ENCODE results near the gene ASTL. TPM values are rescaled to one million over a fixed set of nuclear protein-coding genes. Genes with fewer than 3 reads are reported as not detected.

ASTL gene
- total RNA-seq, 2 donors from 2014 or later = not detected

- H3K4me1 ChIP-seq = peaks cover 14% of the 10 kb centered on the region
- H3K27ac ChIP-seq = no peak overlapping the region
- no peaks in the 10 kb centered on the region for H3K9me3 ChIP-seq
- intact Hi-C loops (cut with DNase I) = loop anchor here (10.0 kb wide), 2 partner anchors 60 to 90 kb away; no protein-coding TSS in a partner anchor
- TF ChIP-seq CTCF (IDR thresholded peaks at IDR 0.05) (no peak), POLR2A (IDR thresholded peaks at IDR 0.05) (no peak)
- WGBS, 2 donors = 90% methylated on average over 10 to 13 of the region's 13 CpGs
- no peak overlapping the region for H3K4me3 ChIP-seq
- no peak for DNase-seq
- no peak for ATAC-seq
- H3K27me3 ChIP-seq = peaks cover 0 to 5% of the 10 kb centered on the region in 2 donors
- no peaks in the 10 kb centered on the region for H3K36me3 ChIP-seq (replicated peaks in 1 of 2; ENCODE audit: insufficient read depth in 1 of 2, low read depth in 2 of 2)
Measured at GRCh38 chr2:96114546-96114902, 23.8 kb downstream of the ASTL start.

GRCh38 chr2:96113951-96114350 lies 24.4 kb downstream of the ASTL start:
- Histone ChIP-seq H3K27ac (no peak overlapping the region), H3K4me3 (no peak overlapping the region), H3K36me3 (replicated peaks in 1 of 2; ENCODE audit: insufficient read depth in 1 of 2, low read depth in 2 of 2) (no peaks in the 10 kb centered on the region), H3K9me3 (no peaks in the 10 kb centered on the region), H3K27me3 (peaks cover 0 to 5% of the 10 kb centered on the region in 2 donors), H3K4me1 (peaks cover 14% of the 10 kb centered on the region)
- ATAC-seq = no peak
- no peak for TF ChIP-seq POLR2A (IDR thresholded peaks at IDR 0.05)
- no peak for TF ChIP-seq CTCF (IDR thresholded peaks at IDR 0.05)
- intact Hi-C loops (cut with DNase I) = loop anchor here (10.0 kb wide), 2 partner anchors 61 to 89 kb away; no protein-coding TSS in a partner anchor
- DNase-seq = no peak
- WGBS, 2 donors = 87% methylated on average over 15 to 17 of the region's 17 CpGs

GRCh38 chr2:96113367-96113677 lies 25.0 kb downstream of the ASTL start:
- no peaks in the 10 kb centered on the region for H3K9me3 ChIP-seq
- 81 to 94% methylated on average over 3 to 7 of the region's 7 CpGs for WGBS, 2 donors
- no peak for ATAC-seq
- no peak overlapping the region for H3K4me3 ChIP-seq
- no peaks in the 10 kb centered on the region for H3K36me3 ChIP-seq (replicated peaks in 1 of 2; ENCODE audit: insufficient read depth in 1 of 2, low read depth in 2 of 2)
- H3K4me1 ChIP-seq = peaks cover 14% of the 10 kb centered on the region
- intact Hi-C loops (cut with DNase I) = loop anchor here (10.0 kb wide), 2 partner anchors 61 to 89 kb away; no protein-coding TSS in a partner anchor
- DNase-seq = no peak
- TF ChIP-seq CTCF (IDR thresholded peaks at IDR 0.05) (no peak), POLR2A (IDR thresholded peaks at IDR 0.05) (no peak)
- H3K27ac ChIP-seq = no peak overlapping the region
- H3K27me3 ChIP-seq = peaks cover 0 to 5% of the 10 kb centered on the region in 2 donors

GRCh38 chr2:96112501-96113366 lies 25.6 kb downstream of the ASTL start:
- no peak overlapping the region for H3K27ac ChIP-seq
- no peaks in the 10 kb centered on the region for H3K9me3 ChIP-seq
- H3K4me1 ChIP-seq = peaks cover 14% of the 10 kb centered on the region
- no peak for DNase-seq
- no peak for ATAC-seq
- WGBS, 2 donors = 82 to 87% methylated on average over 9 of the region's 9 CpGs
- TF ChIP-seq POLR2A (IDR thresholded peaks at IDR 0.05) (no peak), CTCF (IDR thresholded peaks at IDR 0.05) (no peak)
- peaks cover 0 to 5% of the 10 kb centered on the region in 2 donors for H3K27me3 ChIP-seq
- no peak overlapping the region for H3K4me3 ChIP-seq
- H3K36me3 ChIP-seq (replicated peaks in 1 of 2; ENCODE audit: insufficient read depth in 1 of 2, low read depth in 2 of 2) = no peaks in the 10 kb centered on the region
- intact Hi-C loops (cut with DNase I) = loop anchor here (10.0 kb wide), 2 partner anchors 62 to 88 kb away; no protein-coding TSS in a partner anchor

Data from body of pancreas (tissue), 4 donors.